GM10266 (cell line): ENCODE results near the gene EIF4H.

Source experiments
- DNase-seq: peaks from one replicate; pipeline ENCODE4 v3.0.0; 2012; ENCODE audit errors: extremely low spot score
- CTCF ChIP-seq: IDR thresholded peaks from 2 replicates; pipeline ENCODE4 v1.5.1; 2012; ENCODE audit warnings: mild to moderate bottlenecking, low read depth; ENCODE audit not compliant: control insufficient read depth, insufficient read depth; ENCODE audit errors: missing control alignments

Gene EIF4H

GRCh38 chr7:74231232-74231590 is 57.1 kb downstream of the EIF4H start:
- no peak for TF ChIP-seq CTCF
- DNase-seq = peak; percentile 63

GRCh38 chr7:74233655-74234285 is 59.6 kb downstream of the EIF4H start:
- DNase-seq = no peak
- TF ChIP-seq CTCF = no peak

- TF ChIP-seq CTCF = no peak
- no peak for DNase-seq
Observed at GRCh38 chr7:74235518-74236268, 61.5 kb downstream of the EIF4H start.

GRCh38 chr7:74236284-74236683 is 62.1 kb downstream of the EIF4H start:
- TF ChIP-seq CTCF = no peak
- no peak for DNase-seq

GRCh38 chr7:74240482-74240881 is 66.3 kb downstream of the EIF4H start:
- no peak for TF ChIP-seq CTCF
- DNase-seq = no peak

GRCh38 chr7:74242122-74242443 is 67.9 kb downstream of the EIF4H start:
- TF ChIP-seq CTCF = no peak
- no peak for DNase-seq

GRCh38 chr7:74246497-74246896 is 72.3 kb downstream of the EIF4H start:
- TF ChIP-seq CTCF = no peak

More at GRCh38 chr7:74246497-74246896, 72.3 kb downstream of the EIF4H start:
- DNase-seq = no peak
